ENCODE measurements around the gene TADA2A.

DNA sequence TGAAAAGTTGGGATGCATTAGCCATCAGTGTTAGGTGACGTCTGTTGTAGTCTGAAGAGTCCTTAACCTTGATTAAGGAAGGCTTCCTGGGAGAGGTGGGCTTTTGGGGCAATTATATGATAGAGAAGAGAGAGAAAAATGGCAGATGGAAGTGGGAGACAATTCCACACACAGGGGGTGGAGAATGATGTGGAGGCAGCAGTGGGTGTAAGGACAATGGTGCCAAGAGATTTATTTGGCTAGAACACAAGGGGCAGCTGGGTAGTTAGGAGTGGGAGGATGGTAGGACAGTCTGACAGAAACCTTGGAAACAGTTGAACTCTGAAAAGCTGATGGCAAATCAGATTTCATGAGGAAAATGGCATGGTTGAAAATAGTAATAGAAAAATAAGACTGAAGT, 72.3 kb downstream of the TADA2A start:
- TF ChIP-seq POLR2AphosphoS5 (IDR thresholded peaks at IDR 0.05; ENCODE audit: low read depth, low read length) (no peak), SIN3A (IDR thresholded peaks at IDR 0.05; ENCODE audit: borderline replicate concordance, insufficient read depth, low read depth, low read length) (no peak), TCF7L2 (IDR thresholded peaks at IDR 0.05; ENCODE audit: low read depth, low read length) (no peak)
- TF ChIP-seq, protein P1, sequence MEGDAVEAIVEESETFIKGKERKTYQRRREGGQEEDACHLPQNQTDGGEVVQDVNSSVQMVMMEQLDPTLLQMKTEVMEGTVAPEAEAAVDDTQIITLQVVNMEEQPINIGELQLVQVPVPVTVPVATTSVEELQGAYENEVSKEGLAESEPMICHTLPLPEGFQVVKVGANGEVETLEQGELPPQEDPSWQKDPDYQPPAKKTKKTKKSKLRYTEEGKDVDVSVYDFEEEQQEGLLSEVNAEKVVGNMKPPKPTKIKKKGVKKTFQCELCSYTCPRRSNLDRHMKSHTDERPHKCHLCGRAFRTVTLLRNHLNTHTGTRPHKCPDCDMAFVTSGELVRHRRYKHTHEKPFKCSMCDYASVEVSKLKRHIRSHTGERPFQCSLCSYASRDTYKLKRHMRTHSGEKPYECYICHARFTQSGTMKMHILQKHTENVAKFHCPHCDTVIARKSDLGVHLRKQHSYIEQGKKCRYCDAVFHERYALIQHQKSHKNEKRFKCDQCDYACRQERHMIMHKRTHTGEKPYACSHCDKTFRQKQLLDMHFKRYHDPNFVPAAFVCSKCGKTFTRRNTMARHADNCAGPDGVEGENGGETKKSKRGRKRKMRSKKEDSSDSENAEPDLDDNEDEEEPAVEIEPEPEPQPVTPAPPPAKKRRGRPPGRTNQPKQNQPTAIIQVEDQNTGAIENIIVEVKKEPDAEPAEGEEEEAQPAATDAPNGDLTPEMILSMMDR (IDR thresholded peaks at IDR 0.05): no peak
- TF ChIP-seq, protein P2, sequence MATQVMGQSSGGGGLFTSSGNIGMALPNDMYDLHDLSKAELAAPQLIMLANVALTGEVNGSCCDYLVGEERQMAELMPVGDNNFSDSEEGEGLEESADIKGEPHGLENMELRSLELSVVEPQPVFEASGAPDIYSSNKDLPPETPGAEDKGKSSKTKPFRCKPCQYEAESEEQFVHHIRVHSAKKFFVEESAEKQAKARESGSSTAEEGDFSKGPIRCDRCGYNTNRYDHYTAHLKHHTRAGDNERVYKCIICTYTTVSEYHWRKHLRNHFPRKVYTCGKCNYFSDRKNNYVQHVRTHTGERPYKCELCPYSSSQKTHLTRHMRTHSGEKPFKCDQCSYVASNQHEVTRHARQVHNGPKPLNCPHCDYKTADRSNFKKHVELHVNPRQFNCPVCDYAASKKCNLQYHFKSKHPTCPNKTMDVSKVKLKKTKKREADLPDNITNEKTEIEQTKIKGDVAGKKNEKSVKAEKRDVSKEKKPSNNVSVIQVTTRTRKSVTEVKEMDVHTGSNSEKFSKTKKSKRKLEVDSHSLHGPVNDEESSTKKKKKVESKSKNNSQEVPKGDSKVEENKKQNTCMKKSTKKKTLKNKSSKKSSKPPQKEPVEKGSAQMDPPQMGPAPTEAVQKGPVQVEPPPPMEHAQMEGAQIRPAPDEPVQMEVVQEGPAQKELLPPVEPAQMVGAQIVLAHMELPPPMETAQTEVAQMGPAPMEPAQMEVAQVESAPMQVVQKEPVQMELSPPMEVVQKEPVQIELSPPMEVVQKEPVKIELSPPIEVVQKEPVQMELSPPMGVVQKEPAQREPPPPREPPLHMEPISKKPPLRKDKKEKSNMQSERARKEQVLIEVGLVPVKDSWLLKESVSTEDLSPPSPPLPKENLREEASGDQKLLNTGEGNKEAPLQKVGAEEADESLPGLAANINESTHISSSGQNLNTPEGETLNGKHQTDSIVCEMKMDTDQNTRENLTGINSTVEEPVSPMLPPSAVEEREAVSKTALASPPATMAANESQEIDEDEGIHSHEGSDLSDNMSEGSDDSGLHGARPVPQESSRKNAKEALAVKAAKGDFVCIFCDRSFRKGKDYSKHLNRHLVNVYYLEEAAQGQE (IDR thresholded peaks at IDR 0.05; ENCODE audit: insufficient read depth in 1 of 2, low read depth in 2 of 2, low read length in 1 of 2): no peak
